Kidney glomerular epithelial cell (primary cell): ENCODE results near the gene SLC29A4.
"Not testable (repeated sequence)": the region's sequence is repeated elsewhere in the genome, so short reads cannot be mapped to it uniquely, and the experiment has no call there.

Experiments
- DNase-seq: peaks from one replicate; lab custom pipeline; 2025; lab: John Stamatoyannopoulos, UW

The SLC29A4 gene

GRCh38 chr7:5282543-5283316 is at the start of gene SLC29A4:
Gene SLC29A4, plus strand, starts transcription at chr7:5282943. Its CDS starts 4,874 bp downstream, at chr7:5287817.
- no peak for DNase-seq

GRCh38 chr7:5234852-5235831 is 47.6 kb upstream of the SLC29A4 start:
- DNase-seq = no peak

GRCh38 chr7:5237286-5237685 is 45.5 kb upstream of the SLC29A4 start:
- DNase-seq = no peak

GRCh38 chr7:5238500-5238899 is 44.2 kb upstream of the SLC29A4 start:
- DNase-seq = no peak

- no peak for DNase-seq
These were observed 39.5 kb upstream of the SLC29A4 start for GRCh38 chr7:5243261-5243660.

GRCh38 chr7:5248201-5248885 is 34.4 kb upstream of the SLC29A4 start:
- no peak for DNase-seq

- not testable (repeated sequence) for DNase-seq
These were observed 32.0 kb upstream of the SLC29A4 start for GRCh38 chr7:5250787-5251186.

GRCh38 chr7:5253529-5253928 is 29.2 kb upstream of the SLC29A4 start:
- DNase-seq = not testable (repeated sequence)

- not testable (repeated sequence) for DNase-seq
These were observed 28.4 kb upstream of the SLC29A4 start for GRCh38 chr7:5254371-5254770.

- no peak for DNase-seq
These were observed 26.9 kb upstream of the SLC29A4 start for GRCh38 chr7:5255832-5256231.

GRCh38 chr7:5260530-5261068 is 22.1 kb upstream of the SLC29A4 start:
- DNase-seq = not testable (repeated sequence)

- not testable (repeated sequence) for DNase-seq
These were observed 19.7 kb upstream of the SLC29A4 start for GRCh38 chr7:5263066-5263465.

- no peak for DNase-seq
These were observed 17.2 kb upstream of the SLC29A4 start for GRCh38 chr7:5265320-5266190.

GRCh38 chr7:5266191-5267028 is 16.3 kb upstream of the SLC29A4 start:
- no peak for DNase-seq

- DNase-seq = not testable (repeated sequence)
These were observed 14.9 kb upstream of the SLC29A4 start for GRCh38 chr7:5267829-5268228.

GRCh38 chr7:5269992-5270657 is 12.6 kb upstream of the SLC29A4 start:
- not testable (repeated sequence) for DNase-seq

GRCh38 chr7:5270788-5271187 is 12.0 kb upstream of the SLC29A4 start:
- DNase-seq = no peak

GRCh38 chr7:5273831-5274405 is 8.8 kb upstream of the SLC29A4 start:
- not testable (repeated sequence) for DNase-seq

- no peak for DNase-seq
These were observed 8.3 kb upstream of the SLC29A4 start for GRCh38 chr7:5274441-5274840.
